ENCODE data around the gene HYI. TPM values are rescaled to one million over a fixed set of nuclear protein-coding genes. Genes with fewer than 3 reads are reported as not detected.

HYI gene
- total RNA-seq, 1 experiment from 2014 or later: 43.5 TPM

DNA sequence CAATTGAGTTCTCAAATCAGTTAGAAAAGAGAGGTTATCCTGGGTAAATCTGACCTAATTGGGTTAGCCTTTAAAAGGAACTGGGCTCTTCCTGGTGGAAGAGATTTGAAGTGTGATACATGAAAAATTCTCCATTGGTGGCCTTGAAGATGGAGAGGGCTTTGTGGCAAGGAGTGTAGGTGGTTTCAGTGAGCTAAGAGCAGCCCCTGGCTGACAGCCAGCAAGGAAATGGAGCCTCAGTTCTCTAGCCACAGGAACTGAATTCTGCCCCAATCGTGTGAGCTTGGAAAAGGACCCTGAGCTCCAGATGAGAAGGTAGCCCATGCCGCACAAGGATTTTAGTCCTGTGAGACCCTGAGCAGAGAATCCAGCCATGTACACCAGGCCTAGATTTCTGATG lies 12.7 kb upstream of the HYI start:
- Histone ChIP-seq H4K20me1 (ENCODE audit: insufficient read depth) (no peaks in the 10 kb centered on the region), H3K27ac (no peak overlapping the region), H3F3A (ENCODE audit: insufficient read depth, low read depth) (no peaks in the 10 kb centered on the region), H3K4me3 (no peak overlapping the region), H3K4me2 (no peak overlapping the region), H3K4me1 (replicated peaks; ENCODE audit: insufficient read depth) (no peaks in the 10 kb centered on the region), H3K36me3 (ENCODE audit: low read depth) (no peaks in the 10 kb centered on the region), H3K9me3 (ENCODE audit: insufficient read depth, low read depth) (no peaks in the 10 kb centered on the region), H3K9me2 (ENCODE audit: insufficient read depth) (no peaks in the 10 kb centered on the region), H2AFZ (no peak overlapping the region; the same call in 1 of the 2 replicates), H3K27me3 (ENCODE audit: insufficient read depth, low read depth) (no peaks in the 10 kb centered on the region), H3K79me2 (ENCODE audit: low read depth) (no peaks in the 10 kb centered on the region)
- POLR2A ChIA-PET (ENCODE audit: unreplicated experiment): interaction anchor here (0.6 kb wide), 1 partner anchor 474 kb away, joined by 6 read pairs; no protein-coding TSS in a partner anchor
- BruUV-seq (replicated peaks): no TSS peak
- intact Hi-C loops (cut with micrococcal nuclease; ENCODE audit: unreplicated experiment): no loop called here
- CTCF ChIA-PET: interaction anchor here (0.6 kb wide), 1 partner anchor 296 kb away, joined by 3 read pairs; no protein-coding TSS in a partner anchor
- no peak for DNase-seq
- no peak for TF ChIP-seq EZH2 (IDR thresholded peaks at IDR 0.05; ENCODE audit: low read depth)
- TF ChIP-seq, protein P1, sequence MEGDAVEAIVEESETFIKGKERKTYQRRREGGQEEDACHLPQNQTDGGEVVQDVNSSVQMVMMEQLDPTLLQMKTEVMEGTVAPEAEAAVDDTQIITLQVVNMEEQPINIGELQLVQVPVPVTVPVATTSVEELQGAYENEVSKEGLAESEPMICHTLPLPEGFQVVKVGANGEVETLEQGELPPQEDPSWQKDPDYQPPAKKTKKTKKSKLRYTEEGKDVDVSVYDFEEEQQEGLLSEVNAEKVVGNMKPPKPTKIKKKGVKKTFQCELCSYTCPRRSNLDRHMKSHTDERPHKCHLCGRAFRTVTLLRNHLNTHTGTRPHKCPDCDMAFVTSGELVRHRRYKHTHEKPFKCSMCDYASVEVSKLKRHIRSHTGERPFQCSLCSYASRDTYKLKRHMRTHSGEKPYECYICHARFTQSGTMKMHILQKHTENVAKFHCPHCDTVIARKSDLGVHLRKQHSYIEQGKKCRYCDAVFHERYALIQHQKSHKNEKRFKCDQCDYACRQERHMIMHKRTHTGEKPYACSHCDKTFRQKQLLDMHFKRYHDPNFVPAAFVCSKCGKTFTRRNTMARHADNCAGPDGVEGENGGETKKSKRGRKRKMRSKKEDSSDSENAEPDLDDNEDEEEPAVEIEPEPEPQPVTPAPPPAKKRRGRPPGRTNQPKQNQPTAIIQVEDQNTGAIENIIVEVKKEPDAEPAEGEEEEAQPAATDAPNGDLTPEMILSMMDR (conservative IDR thresholded peaks at IDR 0.05): no peak

- POLR2A ChIA-PET (ENCODE audit: unreplicated experiment): interaction anchor here (0.5 kb wide), 1 partner anchor 1828 kb away, joined by 3 read pairs; no protein-coding TSS in a partner anchor
Observed at GRCh38 chr1:43465505-43466067, 11.9 kb upstream of the HYI start.

GRCh38 chr1:43464681-43465504 lies 11.2 kb upstream of the HYI start:
- BruUV-seq (replicated peaks): no TSS peak
- TF ChIP-seq EZH2 (IDR thresholded peaks at IDR 0.05; ENCODE audit: low read depth): no peak
- H3K79me2 ChIP-seq (ENCODE audit: low read depth): no peaks in the 10 kb centered on the region
- H3K27me3 ChIP-seq (ENCODE audit: insufficient read depth, low read depth): no peaks in the 10 kb centered on the region
- intact Hi-C loops (cut with micrococcal nuclease; ENCODE audit: unreplicated experiment): no loop called here
- H4K20me1 ChIP-seq (ENCODE audit: insufficient read depth): no peaks in the 10 kb centered on the region
- ChIA-PET CTCF (no interaction called here), POLR2A (ENCODE audit: unreplicated experiment) (no interaction called here)
- H3K9me2 ChIP-seq (ENCODE audit: insufficient read depth): no peaks in the 10 kb centered on the region
- DNase-seq: no peak
- no peak overlapping the region for H3K4me3 ChIP-seq
- no peaks in the 10 kb centered on the region for H3K36me3 ChIP-seq (ENCODE audit: low read depth)
- no peak overlapping the region for H3K4me2 ChIP-seq
- no peak overlapping the region for H3K27ac ChIP-seq
- no peaks in the 10 kb centered on the region for H3K9me3 ChIP-seq (ENCODE audit: insufficient read depth, low read depth)
- no peaks in the 10 kb centered on the region for H3K4me1 ChIP-seq (replicated peaks; ENCODE audit: insufficient read depth)
- H3F3A ChIP-seq (ENCODE audit: insufficient read depth, low read depth): no peaks in the 10 kb centered on the region
- no peak overlapping the region for H2AFZ ChIP-seq

More at GRCh38 chr1:43465505-43466067, 11.9 kb upstream of the HYI start:
- Histone ChIP-seq H3K79me2 (ENCODE audit: low read depth) (no peaks in the 10 kb centered on the region), H3K4me3 (no peak overlapping the region), H3F3A (ENCODE audit: insufficient read depth, low read depth) (no peaks in the 10 kb centered on the region), H3K4me1 (replicated peaks; ENCODE audit: insufficient read depth) (no peaks in the 10 kb centered on the region), H3K27me3 (ENCODE audit: insufficient read depth, low read depth) (no peaks in the 10 kb centered on the region), H3K9me2 (ENCODE audit: insufficient read depth) (no peaks in the 10 kb centered on the region), H3K4me2 (no peak overlapping the region), H3K27ac (no peak overlapping the region), H3K36me3 (ENCODE audit: low read depth) (no peaks in the 10 kb centered on the region), H2AFZ (no peak overlapping the region; the same call in 1 of the 2 replicates), H3K9me3 (ENCODE audit: insufficient read depth, low read depth) (no peaks in the 10 kb centered on the region), H4K20me1 (ENCODE audit: insufficient read depth) (no peaks in the 10 kb centered on the region)
- intact Hi-C loops (cut with micrococcal nuclease; ENCODE audit: unreplicated experiment): no loop called here
- BruUV-seq (replicated peaks): no TSS peak
- no peak for TF ChIP-seq EZH2 (IDR thresholded peaks at IDR 0.05; ENCODE audit: low read depth)
- TF ChIP-seq, protein P1 (conservative IDR thresholded peaks at IDR 0.05): no peak
- no peak for DNase-seq
- CTCF ChIA-PET: no interaction called here

Data from PC-9 (cell line).